Measurements from ENCODE around the gene ARRDC2.

GRCh38 chr19:17981611-17982010, 26.4 kb upstream of the ARRDC2 start:
- TF ChIP-seq CTCF (IDR thresholded peaks at IDR 0.05; ENCODE audit: insufficient read depth, low read length, poor library complexity, severe bottlenecking) (no peak), EZH2phosphoT487 (conservative IDR thresholded peaks at IDR 0.05; ENCODE audit: low read length) (no peak)

All from SU-DHL-6 (cell line).